Astrocyte (in vitro differentiated cells and primary cell): ENCODE data around the gene CNGB1. TPM values are rescaled to one million over a fixed set of nuclear protein-coding genes. Genes with fewer than 3 reads are reported as not detected.

Source experiments
- DNase-seq: peaks from one replicate; pipeline ENCODE4 v3.0.0-alpha.2; 2010; ENCODE audit warnings: low read depth
- FAIRE-seq: peaks from 2 replicates; lab custom pipeline; 2011; peaks lifted over from hg19 to GRCh38; lab: Jason Lieb, UNC
- H2AFZ ChIP-seq: 2 replicates; pipeline ENCODE4 v1.6.0; 2012; ENCODE audit warnings: low read depth, low read length, inconsistent platforms
- H3K27ac ChIP-seq: 2 replicates; pipeline ENCODE4 v1.5.1; 2011; ENCODE audit warnings: low read depth, low read length, inconsistent platforms
- H3K27me3 ChIP-seq: 2 replicates; pipeline ENCODE4 v1.6.0; 2011; ENCODE audit warnings: low read length, inconsistent platforms; ENCODE audit not compliant: insufficient read depth
- H3K36me3 ChIP-seq: 2 replicates; pipeline ENCODE4 v1.5.1; 2011; ENCODE audit warnings: low read length, inconsistent platforms; ENCODE audit not compliant: insufficient read depth
- H3K4me1 ChIP-seq: 2 replicates; pipeline ENCODE4 v1.5.1; 2011; ENCODE audit warnings: low read length, inconsistent platforms; ENCODE audit not compliant: insufficient read depth
- H3K4me2 ChIP-seq: 2 replicates; pipeline ENCODE4 v1.6.0; 2012; ENCODE audit warnings: low read length, inconsistent platforms
- H3K4me3 ChIP-seq: 2 replicates; pipeline ENCODE4 v1.5.1; 2011; ENCODE audit warnings: low read depth, mild to moderate bottlenecking, low read length, inconsistent platforms; ENCODE audit not compliant: insufficient read depth
- H3K79me2 ChIP-seq: 2 replicates; pipeline ENCODE4 v1.6.0; 2012; ENCODE audit warnings: mild to moderate bottlenecking, low read length, inconsistent platforms; ENCODE audit not compliant: insufficient read depth
- H3K9ac ChIP-seq: 2 replicates; pipeline ENCODE4 v1.6.0; 2012; ENCODE audit warnings: mild to moderate bottlenecking, low read length, inconsistent platforms
- H3K9me3 ChIP-seq: 2 replicates; pipeline ENCODE4 v1.5.1; 2012; ENCODE audit warnings: low read depth, mild to moderate bottlenecking, low read length, inconsistent platforms; ENCODE audit not compliant: insufficient read depth
- H4K20me1 ChIP-seq: 2 replicates; pipeline ENCODE4 v1.6.0; 2012; ENCODE audit warnings: low read length, inconsistent platforms; ENCODE audit not compliant: insufficient read depth
- H3K27ac Mint-ChIP-seq: one replicate; pipeline ENCODE4 v1.8.0; 2021; ENCODE audit warnings: mild to moderate bottlenecking, mixed read lengths; ENCODE audit not compliant: unreplicated experiment
- H3K27me3 Mint-ChIP-seq: one replicate; pipeline ENCODE4 v1.8.0; 2021; ENCODE audit warnings: low read depth, mixed read lengths; ENCODE audit not compliant: unreplicated experiment
- H3K36me3 Mint-ChIP-seq: one replicate; pipeline ENCODE4 v1.8.0; 2021; ENCODE audit warnings: low read depth, mixed read lengths; ENCODE audit not compliant: unreplicated experiment
- H3K4me1 Mint-ChIP-seq: one replicate; pipeline ENCODE4 v1.8.0; 2021; ENCODE audit warnings: low read depth, mixed read lengths; ENCODE audit not compliant: unreplicated experiment
- H3K4me3 Mint-ChIP-seq: one replicate; pipeline ENCODE4 v1.8.0; 2021; ENCODE audit warnings: mild to moderate bottlenecking, moderate library complexity, mixed read lengths; ENCODE audit not compliant: unreplicated experiment
- H3K9me3 Mint-ChIP-seq: one replicate; pipeline ENCODE4 v1.8.0; 2021; ENCODE audit warnings: mild to moderate bottlenecking, mixed read lengths; ENCODE audit not compliant: unreplicated experiment
- EZH2 ChIP-seq: IDR thresholded peaks from 2 replicates; pipeline ENCODE4 v1.6.1; 2012; ENCODE audit warnings: mild to moderate bottlenecking, low read length, inconsistent platforms; ENCODE audit not compliant: insufficient read depth
- total RNA-seq: library from RNA; stranded (reverse); gene quantifications from 2 replicates; pipeline ENCODE4 v1.2.1, GENCODE V29; 2021
- TF ChIP-seq, protein P1 (sequence below): IDR thresholded peaks from 2 replicates; pipeline ENCODE4 v1.5.1; 2011; ENCODE audit warnings: low read depth, mild to moderate bottlenecking, inconsistent platforms, low read length, moderate library complexity; ENCODE audit not compliant: insufficient read depth

Gene CNGB1
- total RNA-seq, 1 donor from 2014 or later, result not detected

DNA sequence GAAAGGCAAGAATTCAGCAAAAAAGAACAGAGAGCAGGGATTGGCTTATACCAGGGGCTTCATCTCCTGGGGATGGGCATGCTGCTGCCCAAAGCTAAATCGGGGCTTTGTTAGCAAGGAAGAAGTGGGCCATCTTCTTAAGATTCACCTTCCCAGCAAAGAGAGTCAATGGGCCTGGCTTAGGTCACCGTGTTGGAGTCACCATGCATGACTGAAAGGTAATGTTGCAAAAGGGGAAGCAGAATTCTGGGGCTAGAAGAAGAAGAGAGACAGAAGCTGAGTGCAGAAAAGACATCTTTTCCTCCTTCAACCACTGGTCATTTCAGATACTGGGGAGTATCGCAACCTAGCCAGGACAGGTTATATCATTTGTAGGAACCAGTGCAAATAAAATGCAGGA, 92.3 kb downstream of the CNGB1 start:
- DNase-seq (no peak), FAIRE-seq (no peak)
- Histone ChIP-seq H2AFZ (no peak overlapping the region), H3K79me2 (no peaks in the 10 kb centered on the region), H3K9ac (no peak overlapping the region), H4K20me1 (no peaks in the 10 kb centered on the region), H3K9me3 (no peaks in the 10 kb centered on the region), H3K4me3 (no peak overlapping the region), H3K4me2 (no peak overlapping the region), H3K27me3 (peaks cover 32% of the 10 kb centered on the region), H3K4me1 (peaks cover 5% of the 10 kb centered on the region), H3K36me3 (no peaks in the 10 kb centered on the region), H3K27ac (no peak overlapping the region)
- no peak overlapping the region for H3K4me3 Mint-ChIP-seq
- H3K27ac Mint-ChIP-seq, result no peak overlapping the region
- H3K4me1 Mint-ChIP-seq, result no peaks in the 10 kb centered on the region
- H3K27me3 Mint-ChIP-seq, result peaks cover 34% of the 10 kb centered on the region
- peaks cover 1% of the 10 kb centered on the region for H3K36me3 Mint-ChIP-seq
- TF ChIP-seq, protein P1, sequence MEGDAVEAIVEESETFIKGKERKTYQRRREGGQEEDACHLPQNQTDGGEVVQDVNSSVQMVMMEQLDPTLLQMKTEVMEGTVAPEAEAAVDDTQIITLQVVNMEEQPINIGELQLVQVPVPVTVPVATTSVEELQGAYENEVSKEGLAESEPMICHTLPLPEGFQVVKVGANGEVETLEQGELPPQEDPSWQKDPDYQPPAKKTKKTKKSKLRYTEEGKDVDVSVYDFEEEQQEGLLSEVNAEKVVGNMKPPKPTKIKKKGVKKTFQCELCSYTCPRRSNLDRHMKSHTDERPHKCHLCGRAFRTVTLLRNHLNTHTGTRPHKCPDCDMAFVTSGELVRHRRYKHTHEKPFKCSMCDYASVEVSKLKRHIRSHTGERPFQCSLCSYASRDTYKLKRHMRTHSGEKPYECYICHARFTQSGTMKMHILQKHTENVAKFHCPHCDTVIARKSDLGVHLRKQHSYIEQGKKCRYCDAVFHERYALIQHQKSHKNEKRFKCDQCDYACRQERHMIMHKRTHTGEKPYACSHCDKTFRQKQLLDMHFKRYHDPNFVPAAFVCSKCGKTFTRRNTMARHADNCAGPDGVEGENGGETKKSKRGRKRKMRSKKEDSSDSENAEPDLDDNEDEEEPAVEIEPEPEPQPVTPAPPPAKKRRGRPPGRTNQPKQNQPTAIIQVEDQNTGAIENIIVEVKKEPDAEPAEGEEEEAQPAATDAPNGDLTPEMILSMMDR, result no peak
- TF ChIP-seq EZH2, result no peak
- H3K9me3 Mint-ChIP-seq, result no peaks in the 10 kb centered on the region

DNA sequence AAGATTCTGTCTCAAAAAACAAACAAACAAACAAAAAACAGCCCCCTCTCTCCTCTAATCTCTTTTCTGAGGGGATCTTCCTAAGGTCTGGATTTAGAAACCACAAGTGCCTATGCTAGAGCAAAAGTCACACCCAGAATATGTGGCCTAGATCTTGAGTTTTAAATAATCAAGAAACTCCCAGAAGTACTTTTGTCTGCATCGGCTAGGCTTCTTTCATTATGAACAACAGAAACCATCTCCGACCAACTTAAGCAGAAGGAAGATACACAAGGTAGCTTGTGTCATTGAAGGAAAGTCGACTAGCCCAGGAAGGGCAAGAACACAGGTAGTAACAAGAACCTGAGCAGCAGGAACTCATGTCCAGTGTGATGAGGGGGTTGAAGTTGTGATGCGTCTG, 94.7 kb downstream of the CNGB1 start:
- no peak overlapping the region for H3K9ac ChIP-seq
- H3K9me3 Mint-ChIP-seq, result no peaks in the 10 kb centered on the region
- no peaks in the 10 kb centered on the region for H3K36me3 ChIP-seq
- no peak overlapping the region for H2AFZ ChIP-seq
- no peak for DNase-seq
- no peak overlapping the region for H3K4me3 ChIP-seq
- H3K4me2 ChIP-seq, result no peak overlapping the region
- no peak overlapping the region for H3K4me3 Mint-ChIP-seq
- H3K27ac ChIP-seq, result no peak overlapping the region
- FAIRE-seq, result no peak
- H3K27ac Mint-ChIP-seq, result no peak overlapping the region
- H3K4me1 ChIP-seq, result peaks cover 7% of the 10 kb centered on the region
- peaks cover 14% of the 10 kb centered on the region for H3K27me3 ChIP-seq
- no peaks in the 10 kb centered on the region for H3K79me2 ChIP-seq
- H4K20me1 ChIP-seq, result no peaks in the 10 kb centered on the region
- no peaks in the 10 kb centered on the region for H3K36me3 Mint-ChIP-seq
- TF ChIP-seq EZH2, result no peak
- no peaks in the 10 kb centered on the region for H3K9me3 ChIP-seq
- H3K4me1 Mint-ChIP-seq, result peaks cover 7% of the 10 kb centered on the region
- H3K27me3 Mint-ChIP-seq, result peaks cover 19% of the 10 kb centered on the region

GRCh38 chr16:57875347-57875746, 95.6 kb downstream of the CNGB1 start:
- Histone ChIP-seq H3K27me3 (peaks cover 13% of the 10 kb centered on the region), H3K4me3 (no peak overlapping the region), H2AFZ (no peak overlapping the region), H3K9me3 (no peaks in the 10 kb centered on the region), H4K20me1 (no peaks in the 10 kb centered on the region), H3K79me2 (no peaks in the 10 kb centered on the region), H3K27ac (no peak overlapping the region), H3K4me2 (no peak overlapping the region), H3K4me1 (peaks cover 14% of the 10 kb centered on the region), H3K9ac (no peak overlapping the region), H3K36me3 (no peaks in the 10 kb centered on the region)
- Mint-ChIP-seq H3K27ac (no peak overlapping the region), H3K4me1 (peaks cover 8% of the 10 kb centered on the region), H3K4me3 (no peak overlapping the region), H3K9me3 (no peaks in the 10 kb centered on the region), H3K27me3 (peaks cover 19% of the 10 kb centered on the region), H3K36me3 (no peaks in the 10 kb centered on the region)
- DNase-seq, result no peak
- no peak for FAIRE-seq
- no peak for TF ChIP-seq EZH2
- TF ChIP-seq, protein P1, result no peak
